Keratinocyte (primary cell): ENCODE results near the gene MYO1D. TPM values are rescaled to one million over a fixed set of nuclear protein-coding genes. Genes with fewer than 3 reads are reported as not detected.
A peak's percentile ranks its signal among the peaks of the same experiment; 100 is the strongest.

Experiments
- DNase-seq: peaks from one replicate; pipeline ENCODE4 v3.0.0-alpha.2; 2011; ENCODE audit warnings: low read depth, missing footprints, low spot score
- FAIRE-seq: peaks from 2 replicates; lab custom pipeline; 2011; peaks lifted over from hg19 to GRCh38; lab: Jason Lieb, UNC
- H2AFZ ChIP-seq: 2 replicates; pipeline ENCODE4 v1.6.0; 2012; ENCODE audit warnings: low read length, control low read depth, inconsistent platforms; ENCODE audit not compliant: control insufficient read depth
- H3K27ac ChIP-seq: 2 replicates; pipeline ENCODE4 v1.5.1; 2011; ENCODE audit warnings: low read length; ENCODE audit not compliant: control insufficient read depth, insufficient read depth
- H3K27me3 ChIP-seq: 3 replicates; pipeline ENCODE4 v1.6.0; 2011; ENCODE audit warnings: low read length; ENCODE audit not compliant: control insufficient read depth, insufficient read depth; ENCODE audit errors: extremely low read depth
- H3K36me3 ChIP-seq, 2 experiments: 2 replicates in 1 of 2; 3 replicates in 1 of 2; pipeline ENCODE4 v1.5.1; 2011; ENCODE audit warnings: low read length in 2 of 2, mild to moderate bottlenecking in 1 of 2; ENCODE audit not compliant: control insufficient read depth in 2 of 2, insufficient read depth in 2 of 2; ENCODE audit errors: extremely low read depth in 1 of 2
- H3K4me1 ChIP-seq: 3 replicates; pipeline ENCODE4 v1.5.1; 2011; ENCODE audit warnings: low read length; ENCODE audit not compliant: control insufficient read depth, insufficient read depth; ENCODE audit errors: extremely low read depth
- H3K4me2 ChIP-seq: 3 replicates; pipeline ENCODE4 v1.6.0; 2011; ENCODE audit warnings: low read depth, low read length; ENCODE audit not compliant: control insufficient read depth, insufficient read depth; ENCODE audit errors: extremely low read depth
- H3K4me3 ChIP-seq, 3 experiments: fragments of 200-600 bp in 1 of 3; sonication (generic) in 1 of 3; 2 replicates in 2 of 3; 3 replicates in 1 of 3; pipeline ENCODE4 v1.5.1; 2011 to 2016; ENCODE audit warnings: low read length in 3 of 3, mild to moderate bottlenecking in 3 of 3, control low read depth in 2 of 3, inconsistent platforms in 1 of 3, low read depth in 1 of 3, mixed read lengths in 1 of 3, mixed run types in 1 of 3, moderate library complexity in 1 of 3; ENCODE audit not compliant: control insufficient read depth in 2 of 3, insufficient read depth in 2 of 3; ENCODE audit errors: extremely low read depth in 1 of 3
- H3K79me2 ChIP-seq: 2 replicates; pipeline ENCODE4 v1.6.0; 2012; ENCODE audit warnings: low read length; ENCODE audit not compliant: control insufficient read depth, insufficient read depth
- H3K9ac ChIP-seq: 3 replicates; pipeline ENCODE4 v1.6.0; 2011; ENCODE audit warnings: low read length; ENCODE audit not compliant: control insufficient read depth, insufficient read depth; ENCODE audit errors: extremely low read depth
- H3K9me1 ChIP-seq: 3 replicates; pipeline ENCODE4 v1.6.0; 2011; ENCODE audit warnings: low read length; ENCODE audit not compliant: control insufficient read depth, insufficient read depth; ENCODE audit errors: extremely low read depth
- H3K9me3 ChIP-seq: 2 replicates; pipeline ENCODE4 v1.5.1; 2012; ENCODE audit warnings: low read depth, low read length; ENCODE audit not compliant: control insufficient read depth
- H4K20me1 ChIP-seq: 3 replicates; pipeline ENCODE4 v1.6.0; 2011; ENCODE audit warnings: low read length; ENCODE audit not compliant: control insufficient read depth, insufficient read depth; ENCODE audit errors: extremely low read depth
- CTCF ChIP-seq, 3 experiments: IDR thresholded peaks in 1 of 3; conservative IDR thresholded peaks in 1 of 3; optimal IDR thresholded peaks in 1 of 3; 2 replicates in 2 of 3; 3 replicates in 1 of 3; pipeline versions ENCODE3 to v1.5.1; 2011; ENCODE audit warnings: low read length in 3 of 3, mild to moderate bottlenecking in 3 of 3, moderate library complexity in 2 of 3, control low read depth in 1 of 3, inconsistent platforms in 1 of 3; ENCODE audit not compliant: insufficient read depth in 2 of 3; ENCODE audit errors: extremely low read depth in 1 of 3
- EZH2 ChIP-seq: IDR thresholded peaks from one replicate; pipeline ENCODE4 v1.6.1; 2012; ENCODE audit warnings: inconsistent platforms, mild to moderate bottlenecking, low read length, moderate library complexity
- dilution Hi-C: fragments of 300-500 bp; cut with MboI; formaldehyde crosslinking; loops from one replicate; pipeline ENCODE4 v1.7.0; 2020; ENCODE audit warnings: low sequenced_read_pairs; ENCODE audit not compliant: extremely low pct_ligation_motif_present
- polyA plus RNA-seq, 5 experiments: library from polyadenylated mRNA; depleted of rRNA in 3 of 5; stranded (reverse) in 3 of 5; stranded (forward) in 1 of 5; unstranded in 1 of 5; fragments of >200 nt; gene quantifications; 1 replicate in 1 of 5; 2 replicates in 3 of 5; 3 replicates in 1 of 5; pipeline versions ENCODE4 v1.2.1 to v1.2.3, GENCODE V29; 2011 to 2012; ENCODE audit warnings: missing spikeins in 2 of 5, low read depth in 1 of 5, low replicate concordance in 1 of 5

The MYO1D gene
- polyA plus RNA-seq, 1 donor (not counting 4 experiments of a cell fraction or from before 2014, with no cell fraction given), result 33.7 TPM

GRCh38 chr17:32878211-32878610, 1.3 kb upstream of the MYO1D start:
- no peak overlapping the region for H3K27ac ChIP-seq
- dilution Hi-C loops, result no loop called here
- H3K4me2 ChIP-seq, result no peak overlapping the region
- H3K9ac ChIP-seq, result no peak overlapping the region
- H4K20me1 ChIP-seq, result no peaks in the 10 kb centered on the region
- no peak for DNase-seq
- H2AFZ ChIP-seq, result no peak overlapping the region
- FAIRE-seq, result no peak
- H3K36me3 ChIP-seq, result no peaks in the 10 kb centered on the region
- H3K4me3 ChIP-seq, result no peak overlapping the region
- no peaks in the 10 kb centered on the region for H3K9me3 ChIP-seq
- H3K4me1 ChIP-seq, result peaks cover 21% of the 10 kb centered on the region
- H3K79me2 ChIP-seq, result peaks cover 22% of the 10 kb centered on the region
- TF ChIP-seq EZH2 (no peak), CTCF (optimal IDR thresholded peaks at IDR 0.05 in 1 of 3, IDR thresholded peaks at IDR 0.05 in 1 of 3, conservative IDR thresholded peaks at IDR 0.05 in 1 of 3; ENCODE audit: extremely low read depth in 1 of 3, insufficient read depth in 2 of 3, low read length in 3 of 3) (no peak)
- no peaks in the 10 kb centered on the region for H3K27me3 ChIP-seq
- H3K9me1 ChIP-seq, result no peaks in the 10 kb centered on the region

- Histone ChIP-seq H3K27ac (peak overlapping the region; percentile 72), H4K20me1 (no peaks in the 10 kb centered on the region), H3K9ac (peak overlapping the region; percentile 87), H3K9me3 (no peaks in the 10 kb centered on the region), H3K79me2 (peaks cover 24% of the 10 kb centered on the region), H3K36me3 (no peaks in the 10 kb centered on the region), H3K4me1 (peaks cover 24% of the 10 kb centered on the region), H3K27me3 (no peaks in the 10 kb centered on the region), H2AFZ (peak overlapping the region; percentile 98), H3K4me2 (peak overlapping the region; percentile 96), H3K4me3 (peak overlapping the region; percentile 74 to 89 (median 82)), H3K9me1 (no peaks in the 10 kb centered on the region)
- TF ChIP-seq CTCF (optimal IDR thresholded peaks at IDR 0.05 in 1 of 3, IDR thresholded peaks at IDR 0.05 in 1 of 3, conservative IDR thresholded peaks at IDR 0.05 in 1 of 3; ENCODE audit: extremely low read depth in 1 of 3, insufficient read depth in 2 of 3, low read length in 3 of 3) (peak; percentile 82 to 83 (median 83)), EZH2 (no peak)
- dilution Hi-C loops, result no loop called here
- DNase-seq (no peak), FAIRE-seq (peak; percentile 17)
These were observed 340 bp upstream of the MYO1D start for GRCh38 chr17:32877164-32877764.
